ENCODE results near the gene AKR1C1. TPM values are rescaled to one million over a fixed set of nuclear protein-coding genes. Genes with fewer than 3 reads are reported as not detected.
"Not testable (repeated sequence)": the region's sequence is repeated elsewhere in the genome, so short reads cannot be mapped to it uniquely, and the experiment has no call there.

AKR1C1 gene
- total RNA-seq, 2 donors from 2014 or later: 7.4 to 18.7 TPM

DNA sequence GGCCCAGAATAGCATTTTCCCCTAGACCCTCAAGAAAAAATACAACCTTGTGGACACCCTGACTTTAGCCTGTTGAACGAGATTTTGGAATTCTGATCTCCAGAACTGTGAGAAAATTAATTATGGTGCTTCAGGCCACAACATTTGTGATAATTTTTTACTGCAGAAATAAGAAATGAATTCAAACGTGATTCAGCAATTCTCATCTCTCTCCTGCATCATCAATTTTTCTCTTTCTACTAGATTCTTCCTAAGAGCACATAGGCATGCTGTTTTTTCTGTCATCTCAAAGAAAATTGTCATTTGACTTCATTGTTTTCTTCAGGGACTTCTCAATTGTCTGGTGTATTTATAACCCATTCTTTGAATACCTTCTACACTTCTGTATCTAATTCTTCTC is 49.4 kb downstream of the AKR1C1 start:
- WGBS: 81% methylated on average over 2 of the region's 2 CpGs
- intact Hi-C loops (cut with DNase I): loop anchor here (10.0 kb wide), 1 partner anchor 82 kb away; the partner anchor contains the start of gene AKR1C3

DNA sequence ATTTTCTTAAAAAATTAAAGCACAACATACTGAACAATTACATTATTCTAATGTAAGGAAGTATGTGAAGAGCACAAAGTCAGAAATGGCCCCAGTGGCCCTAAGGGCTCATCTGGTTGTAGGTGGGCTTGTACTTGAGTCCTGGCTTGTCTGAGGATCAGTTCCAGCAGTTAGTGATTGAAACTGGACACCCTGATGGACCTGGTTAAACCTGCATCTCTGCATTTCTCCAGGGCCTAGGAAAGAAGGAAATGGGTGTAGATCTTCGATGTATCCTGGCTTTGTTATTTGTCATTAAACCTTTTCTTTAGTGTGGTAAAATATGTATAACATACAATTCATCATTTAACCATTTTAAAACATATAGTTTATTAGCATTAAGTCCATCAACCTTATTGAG is 50.2 kb downstream of the AKR1C1 start:
- Histone ChIP-seq H3K27me3 (replicated peaks; ENCODE audit: insufficient read depth) (no peaks in the 10 kb centered on the region), H3K27ac (no peak overlapping the region), H3K4me1 (replicated peaks) (no peaks in the 10 kb centered on the region), H3K36me3 (no peaks in the 10 kb centered on the region), H3K9me3 (no peaks in the 10 kb centered on the region), H3K4me3 (no peak overlapping the region)
- intact Hi-C loops (cut with DNase I): loop anchor here (10.0 kb wide), 1 partner anchor 81 kb away; the partner anchor contains the start of gene AKR1C3
- no peak for DNase-seq (ENCODE audit: low spot score)
- TF ChIP-seq POLR2A (IDR thresholded peaks at IDR 0.05) (no peak), POLR2AphosphoS5 (IDR thresholded peaks at IDR 0.05) (no peak)
- TF ChIP-seq, protein P1, sequence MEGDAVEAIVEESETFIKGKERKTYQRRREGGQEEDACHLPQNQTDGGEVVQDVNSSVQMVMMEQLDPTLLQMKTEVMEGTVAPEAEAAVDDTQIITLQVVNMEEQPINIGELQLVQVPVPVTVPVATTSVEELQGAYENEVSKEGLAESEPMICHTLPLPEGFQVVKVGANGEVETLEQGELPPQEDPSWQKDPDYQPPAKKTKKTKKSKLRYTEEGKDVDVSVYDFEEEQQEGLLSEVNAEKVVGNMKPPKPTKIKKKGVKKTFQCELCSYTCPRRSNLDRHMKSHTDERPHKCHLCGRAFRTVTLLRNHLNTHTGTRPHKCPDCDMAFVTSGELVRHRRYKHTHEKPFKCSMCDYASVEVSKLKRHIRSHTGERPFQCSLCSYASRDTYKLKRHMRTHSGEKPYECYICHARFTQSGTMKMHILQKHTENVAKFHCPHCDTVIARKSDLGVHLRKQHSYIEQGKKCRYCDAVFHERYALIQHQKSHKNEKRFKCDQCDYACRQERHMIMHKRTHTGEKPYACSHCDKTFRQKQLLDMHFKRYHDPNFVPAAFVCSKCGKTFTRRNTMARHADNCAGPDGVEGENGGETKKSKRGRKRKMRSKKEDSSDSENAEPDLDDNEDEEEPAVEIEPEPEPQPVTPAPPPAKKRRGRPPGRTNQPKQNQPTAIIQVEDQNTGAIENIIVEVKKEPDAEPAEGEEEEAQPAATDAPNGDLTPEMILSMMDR (IDR thresholded peaks at IDR 0.05): no peak
- 29% methylated on average over 1 of the region's 1 CpG for WGBS

More for the DNA sequence above, 49.4 kb downstream of the AKR1C1 start:
- Histone ChIP-seq H3K27me3 (replicated peaks; ENCODE audit: insufficient read depth) (no peaks in the 10 kb centered on the region), H3K4me1 (replicated peaks) (no peaks in the 10 kb centered on the region), H3K9me3 (no peaks in the 10 kb centered on the region), H3K4me3 (no peak overlapping the region), H3K27ac (no peak overlapping the region), H3K36me3 (no peaks in the 10 kb centered on the region)
- no peak for TF ChIP-seq POLR2AphosphoS5 (IDR thresholded peaks at IDR 0.05)
- TF ChIP-seq, protein P1 (IDR thresholded peaks at IDR 0.05): no peak
- TF ChIP-seq POLR2A (IDR thresholded peaks at IDR 0.05): no peak
- DNase-seq (ENCODE audit: low spot score): no peak

DNA sequence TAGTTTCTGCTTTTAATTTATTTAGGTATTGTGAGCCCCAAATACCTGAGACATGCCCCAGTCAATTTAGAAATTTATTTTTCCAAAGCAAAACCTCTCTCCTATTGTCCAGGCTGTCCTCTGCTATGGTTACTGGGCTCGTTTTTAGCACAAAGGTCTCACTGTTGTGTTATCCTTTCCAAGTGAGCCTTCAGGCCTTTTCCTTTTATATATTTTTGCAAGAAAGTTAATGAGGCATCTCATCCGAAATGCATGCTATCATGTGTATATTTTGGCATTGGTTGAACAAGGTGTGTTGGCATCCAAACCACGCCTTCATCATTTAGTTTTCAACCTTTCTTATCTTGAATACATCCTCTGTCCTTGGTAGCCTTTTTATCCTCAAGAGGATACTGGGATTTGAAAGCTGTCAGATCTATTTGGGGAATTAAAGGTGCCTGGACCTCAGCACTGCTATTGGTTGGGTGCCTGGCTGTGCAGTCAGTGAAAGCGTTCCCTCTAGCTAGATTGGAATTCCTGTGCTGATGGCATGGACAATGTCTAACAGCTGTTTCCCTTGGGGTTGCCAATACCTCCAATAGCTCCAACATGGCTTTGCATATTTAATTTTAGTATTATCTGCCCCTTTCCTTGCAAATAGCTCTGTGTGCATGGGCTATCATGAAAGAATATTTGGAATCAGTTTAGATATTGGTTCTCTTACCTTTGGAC is 51.1 kb downstream of the AKR1C1 start:
- H3K4me1 ChIP-seq (replicated peaks); H3K36me3 ChIP-seq; H3K9me3 ChIP-seq; H3K27me3 ChIP-seq (replicated peaks; ENCODE audit: insufficient read depth); H3K4me3 ChIP-seq; H3K27ac ChIP-seq; DNase-seq (ENCODE audit: low spot score): not testable (repeated sequence)
- WGBS: 44% methylated on average over 4 of the region's 4 CpGs
- intact Hi-C loops (cut with DNase I): loop anchor here (10.0 kb wide), 1 partner anchor 80 kb away; the partner anchor contains the start of gene AKR1C3

DNA sequence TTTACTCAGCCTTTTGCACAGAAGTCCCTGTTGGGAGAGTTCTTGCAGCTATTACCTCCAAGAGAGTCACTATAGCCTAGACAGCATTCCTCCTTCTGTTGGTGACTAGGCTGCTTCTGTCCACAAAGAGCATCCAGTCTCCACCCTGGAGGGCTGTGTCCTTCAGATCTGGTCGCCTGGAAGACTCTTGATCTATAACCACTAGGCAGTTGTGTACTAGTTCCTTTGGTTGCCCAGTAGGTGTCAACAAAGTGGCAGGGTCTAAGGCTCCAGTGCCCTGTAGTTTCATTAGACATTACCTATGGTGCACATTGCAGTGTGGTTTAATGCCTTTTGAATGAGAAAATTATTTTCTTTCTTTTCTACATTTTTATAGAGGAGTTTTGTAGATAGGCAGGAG is 51.7 kb downstream of the AKR1C1 start:
- no peak for DNase-seq (ENCODE audit: low spot score)
- no peaks in the 10 kb centered on the region for H3K36me3 ChIP-seq

DNA sequence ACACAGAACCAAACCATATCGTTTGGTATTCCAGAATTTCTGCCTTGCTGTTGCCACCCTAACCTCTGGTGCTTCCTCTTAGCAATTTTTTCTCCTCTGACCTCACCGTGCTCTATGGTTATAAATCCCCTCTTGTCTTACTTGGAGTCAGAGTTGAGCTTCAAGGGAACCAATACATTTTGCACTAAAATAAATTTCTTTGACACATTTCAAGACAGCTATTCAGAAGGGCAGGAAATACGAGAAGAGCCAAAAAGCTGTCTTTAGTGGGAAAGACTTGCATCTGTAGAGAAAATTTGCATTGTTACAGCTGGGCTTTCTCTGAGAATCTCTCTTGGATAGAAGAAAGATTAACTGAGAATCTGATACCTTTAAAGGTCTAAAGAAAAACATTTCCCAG is 54.9 kb downstream of the AKR1C1 start:
- H3K36me3 ChIP-seq: no peaks in the 10 kb centered on the region
- no peak overlapping the region for H3K27ac ChIP-seq
- intact Hi-C loops (cut with DNase I): loop anchor here (10.0 kb wide), 1 partner anchor 77 kb away; the partner anchor contains the start of gene AKR1C3
- H3K9me3 ChIP-seq: no peaks in the 10 kb centered on the region
- no peaks in the 10 kb centered on the region for H3K4me1 ChIP-seq (replicated peaks)
- TF ChIP-seq POLR2A (IDR thresholded peaks at IDR 0.05) (no peak), POLR2AphosphoS5 (IDR thresholded peaks at IDR 0.05) (no peak)
- TF ChIP-seq, protein P1 (IDR thresholded peaks at IDR 0.05): no peak
- WGBS: 25% methylated on average over 3 of the region's 3 CpGs
- H3K27me3 ChIP-seq (replicated peaks; ENCODE audit: insufficient read depth): no peaks in the 10 kb centered on the region
- no peak for DNase-seq (ENCODE audit: low spot score)
- H3K4me3 ChIP-seq: no peak overlapping the region

More for the DNA sequence above, 51.7 kb downstream of the AKR1C1 start:
- TF ChIP-seq POLR2A (IDR thresholded peaks at IDR 0.05): no peak
- TF ChIP-seq, protein P1 (IDR thresholded peaks at IDR 0.05): no peak
- no peak for TF ChIP-seq POLR2AphosphoS5 (IDR thresholded peaks at IDR 0.05)
- intact Hi-C loops (cut with DNase I): loop anchor here (10.0 kb wide), 1 partner anchor 80 kb away; the partner anchor contains the start of gene AKR1C3
- no peak overlapping the region for H3K4me3 ChIP-seq
- no peaks in the 10 kb centered on the region for H3K27me3 ChIP-seq (replicated peaks; ENCODE audit: insufficient read depth)
- 74% methylated on average over 1 of the region's 1 CpG for WGBS
- no peaks in the 10 kb centered on the region for H3K9me3 ChIP-seq
- H3K27ac ChIP-seq: no peak overlapping the region
- no peaks in the 10 kb centered on the region for H3K4me1 ChIP-seq (replicated peaks)

Measured in prostate gland (tissue), 2 donors.